Activated CD4-positive, alpha-beta T cell treated with anti-CD3 and anti-CD28 coated beads, Interleukin-2, amount 10 ng/mL, durations not matched to agents 7 days and 5 days (primary cell): ENCODE measurements around the gene WDFY4. TPM values are rescaled to one million over a fixed set of nuclear protein-coding genes. Genes with fewer than 3 reads are reported as not detected.
A peak's percentile ranks its signal among the peaks of the same experiment; 100 is the strongest.

Source experiments
- CTCF ChIA-PET: fragments of 350-600 bp; sonication (Branson Sonifier 250); formaldehyde crosslinking; loops from one replicate; lab custom pipeline; 2021; ENCODE audit warnings: antibody characterized with exemption; lab: Charles Lee
- POLR2A ChIA-PET: fragments of 350-600 bp; sonication (Branson Sonifier 250); formaldehyde crosslinking; loops from one replicate; lab custom pipeline; 2021; ENCODE audit warnings: antibody characterized with exemption; lab: Charles Lee
- DNase-seq: peaks from one replicate; pipeline ENCODE4 v3.0.0-alpha.2; 2020
- H3K27ac Mint-ChIP-seq: one replicate; pipeline ENCODE4 v1.8.0; 2021; ENCODE audit warnings: mild to moderate bottlenecking, moderate library complexity, mixed read lengths
- H3K27me3 Mint-ChIP-seq: one replicate; pipeline ENCODE4 v1.8.0; 2021; ENCODE audit warnings: mixed read lengths
- H3K36me3 Mint-ChIP-seq: one replicate; pipeline ENCODE4 v1.8.0; 2021; ENCODE audit warnings: low read depth, mixed read lengths
- H3K4me1 Mint-ChIP-seq: one replicate; pipeline ENCODE4 v1.8.0; 2021; ENCODE audit warnings: mixed read lengths
- H3K4me3 Mint-ChIP-seq: one replicate; pipeline ENCODE4 v1.8.0; 2021; ENCODE audit warnings: mild to moderate bottlenecking, moderate library complexity, mixed read lengths
- H3K9me3 Mint-ChIP-seq: one replicate; pipeline ENCODE4 v1.8.0; 2021; ENCODE audit warnings: mixed read lengths
- total RNA-seq, 2 experiments: library from RNA; stranded (reverse); gene quantifications; one replicate each; pipeline ENCODE4 v1.2.3, GENCODE V29; 2021

WDFY4 gene
- total RNA-seq, 2 experiments from 2014 or later = 0.37 to 0.40 TPM

DNA sequence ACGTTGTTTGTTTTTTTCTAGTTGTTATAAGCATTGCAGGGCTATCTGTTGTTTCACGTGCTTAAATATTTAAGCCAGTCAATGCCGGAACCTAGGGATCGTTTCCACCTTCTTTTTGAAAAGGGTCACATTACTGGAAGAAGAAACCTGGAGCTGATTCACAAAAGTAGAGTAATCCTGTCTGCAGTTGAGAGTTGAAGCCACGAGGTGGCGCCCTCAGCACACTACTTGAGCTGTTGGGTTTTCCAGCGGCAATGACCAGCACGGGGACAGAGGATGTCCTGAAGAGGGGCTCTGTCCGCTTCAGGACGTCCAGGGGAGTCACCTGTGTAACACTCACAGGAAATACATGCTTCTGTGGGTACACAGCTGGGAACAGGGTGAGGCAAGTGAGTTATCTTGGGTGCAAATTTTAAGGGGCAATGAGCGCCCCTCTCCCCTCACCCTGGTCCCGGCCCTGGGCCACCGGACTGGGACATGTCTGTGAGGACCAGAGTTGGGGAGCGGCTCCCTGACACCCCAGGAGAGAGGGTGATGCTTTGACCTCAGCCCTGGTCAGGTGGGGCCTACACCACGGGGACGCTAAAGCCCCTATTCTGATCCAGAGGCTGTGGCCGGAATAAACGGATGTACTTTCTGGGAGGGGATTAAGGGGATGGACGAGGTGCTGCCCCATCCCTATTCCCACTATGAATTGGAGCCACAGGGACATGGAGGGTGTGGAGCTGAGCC, 26.3 kb upstream of the WDFY4 start:
- DNase-seq = peak; percentile 66
- H3K36me3 Mint-ChIP-seq = no peaks in the 10 kb centered on the region
- ChIA-PET POLR2A (no interaction called here), CTCF (interaction anchor here (0.6 to 3.8 kb wide), 12 partner anchors 11 to 860 kb away, joined by 3 to 33 read pairs (median 4); partner anchors contain the start of gene ARHGAP22)
- no peaks in the 10 kb centered on the region for H3K9me3 Mint-ChIP-seq
- no peak overlapping the region for H3K4me3 Mint-ChIP-seq
- H3K27ac Mint-ChIP-seq = no peak overlapping the region
- H3K4me1 Mint-ChIP-seq = peaks cover 6% of the 10 kb centered on the region
- H3K27me3 Mint-ChIP-seq = peaks cover 20% of the 10 kb centered on the region

DNA sequence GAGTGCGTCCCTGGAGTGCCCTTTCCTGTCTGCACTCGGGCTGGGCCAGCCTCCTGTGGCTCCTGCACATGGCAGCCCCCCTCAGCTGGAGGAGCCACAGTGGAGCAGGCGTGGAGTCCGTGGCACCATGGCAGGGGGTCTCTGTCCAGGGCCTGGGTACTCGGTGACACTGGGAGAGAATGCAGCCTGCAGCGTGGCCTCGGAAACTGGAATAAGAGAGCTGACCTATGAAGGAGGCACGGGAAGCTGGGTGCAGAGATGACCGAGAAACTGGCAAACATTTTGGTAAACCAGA, 25.8 kb upstream of the WDFY4 start:
- ChIA-PET CTCF (interaction anchor here (0.7 to 3.8 kb wide), 7 partner anchors 11 to 853 kb away, joined by 3 to 33 read pairs (median 4); partner anchors contain the start of gene ARHGAP22), POLR2A (no interaction called here)
- Mint-ChIP-seq H3K27me3 (peaks cover 19% of the 10 kb centered on the region), H3K27ac (no peak overlapping the region), H3K4me3 (no peak overlapping the region), H3K4me1 (peaks cover 6% of the 10 kb centered on the region), H3K9me3 (no peaks in the 10 kb centered on the region), H3K36me3 (no peaks in the 10 kb centered on the region)
- DNase-seq = no peak

DNA sequence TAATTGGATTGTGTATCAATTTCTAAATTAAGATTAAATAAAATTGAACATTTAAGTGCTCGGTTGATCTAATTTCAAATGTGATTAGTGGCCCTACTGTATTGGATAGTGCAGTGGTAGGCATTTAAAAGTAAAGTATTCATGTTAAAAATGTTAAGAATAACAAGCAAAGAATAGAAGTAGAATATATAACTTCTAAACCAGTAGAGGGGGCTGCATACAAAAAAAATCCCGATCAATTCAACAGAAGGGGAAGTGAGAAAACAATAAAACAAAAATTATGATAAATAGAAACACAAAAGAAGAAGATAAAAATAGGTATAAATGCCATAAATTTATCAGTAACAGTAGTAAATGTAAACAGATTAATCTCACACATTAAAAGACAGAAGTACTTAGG, 24.9 kb upstream of the WDFY4 start:
- H3K27me3 Mint-ChIP-seq = peaks cover 10% of the 10 kb centered on the region
- POLR2A ChIA-PET = no interaction called here
- peaks cover 6% of the 10 kb centered on the region for H3K4me1 Mint-ChIP-seq
- no peaks in the 10 kb centered on the region for H3K9me3 Mint-ChIP-seq
- CTCF ChIA-PET = no interaction called here
- no peaks in the 10 kb centered on the region for H3K36me3 Mint-ChIP-seq
- no peak for DNase-seq
- no peak overlapping the region for H3K27ac Mint-ChIP-seq
- H3K4me3 Mint-ChIP-seq = no peak overlapping the region

DNA sequence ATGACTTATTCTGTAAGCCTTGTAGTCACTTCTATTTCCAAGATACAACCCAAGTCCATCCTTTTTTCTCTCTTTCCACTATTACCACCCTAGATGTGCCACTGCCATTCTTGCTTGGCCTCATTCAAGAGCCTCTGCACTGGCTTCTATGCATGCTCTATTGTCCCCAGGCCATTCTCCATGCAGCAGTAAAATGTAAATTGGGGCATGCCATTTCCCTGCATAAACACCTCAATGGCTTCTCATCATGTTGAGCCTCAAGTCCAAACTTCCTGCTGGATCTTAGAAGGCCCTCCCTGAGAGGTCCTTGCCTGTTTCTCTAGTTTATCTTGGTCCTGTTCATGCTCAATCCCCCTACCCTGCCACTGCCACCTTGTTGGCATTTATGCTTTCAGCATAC, 23.2 kb upstream of the WDFY4 start:
- peaks cover 7% of the 10 kb centered on the region for H3K27me3 Mint-ChIP-seq
- CTCF ChIA-PET = no interaction called here
- no peak overlapping the region for H3K4me3 Mint-ChIP-seq
- peaks cover 4% of the 10 kb centered on the region for H3K4me1 Mint-ChIP-seq
- POLR2A ChIA-PET = no interaction called here
- no peaks in the 10 kb centered on the region for H3K36me3 Mint-ChIP-seq
- no peaks in the 10 kb centered on the region for H3K9me3 Mint-ChIP-seq
- DNase-seq = no peak
- H3K27ac Mint-ChIP-seq = no peak overlapping the region

DNA sequence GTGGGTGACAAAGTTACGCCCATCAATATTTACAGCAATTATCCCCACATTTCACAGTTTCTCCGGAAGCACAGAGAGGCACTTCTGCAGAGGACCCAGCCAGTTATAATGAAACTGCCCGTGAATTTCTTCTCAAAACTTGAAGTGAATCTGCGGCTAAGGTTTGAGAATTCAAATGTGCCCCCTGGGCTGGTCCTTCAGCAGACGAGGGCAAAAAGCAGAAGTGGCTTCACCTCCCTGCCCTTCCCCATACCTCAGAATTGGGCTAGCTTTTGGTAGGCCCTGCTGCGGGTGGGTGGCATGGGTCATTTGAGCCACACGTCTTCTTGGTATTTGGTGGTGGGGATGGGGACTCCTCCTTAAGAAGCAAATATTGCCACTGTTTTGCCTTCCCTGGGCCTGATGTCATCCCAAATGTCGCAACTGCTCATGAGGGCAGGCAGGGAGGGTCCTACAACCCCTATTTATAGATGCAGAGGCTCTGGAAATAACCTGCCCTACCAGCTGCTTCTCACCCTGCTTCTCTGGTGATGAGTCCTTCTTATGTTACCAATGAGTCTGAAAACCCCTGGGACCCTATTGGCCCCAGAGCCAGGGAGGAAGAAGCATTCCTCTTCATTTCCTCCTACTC, 16.6 kb upstream of the WDFY4 start:
- H3K4me1 Mint-ChIP-seq = no peaks in the 10 kb centered on the region
- H3K9me3 Mint-ChIP-seq = no peaks in the 10 kb centered on the region
- no peak overlapping the region for H3K4me3 Mint-ChIP-seq
- ChIA-PET POLR2A (no interaction called here), CTCF (no interaction called here)
- H3K27ac Mint-ChIP-seq = no peak overlapping the region
- no peak for DNase-seq
- no peaks in the 10 kb centered on the region for H3K36me3 Mint-ChIP-seq
- H3K27me3 Mint-ChIP-seq = no peaks in the 10 kb centered on the region

DNA sequence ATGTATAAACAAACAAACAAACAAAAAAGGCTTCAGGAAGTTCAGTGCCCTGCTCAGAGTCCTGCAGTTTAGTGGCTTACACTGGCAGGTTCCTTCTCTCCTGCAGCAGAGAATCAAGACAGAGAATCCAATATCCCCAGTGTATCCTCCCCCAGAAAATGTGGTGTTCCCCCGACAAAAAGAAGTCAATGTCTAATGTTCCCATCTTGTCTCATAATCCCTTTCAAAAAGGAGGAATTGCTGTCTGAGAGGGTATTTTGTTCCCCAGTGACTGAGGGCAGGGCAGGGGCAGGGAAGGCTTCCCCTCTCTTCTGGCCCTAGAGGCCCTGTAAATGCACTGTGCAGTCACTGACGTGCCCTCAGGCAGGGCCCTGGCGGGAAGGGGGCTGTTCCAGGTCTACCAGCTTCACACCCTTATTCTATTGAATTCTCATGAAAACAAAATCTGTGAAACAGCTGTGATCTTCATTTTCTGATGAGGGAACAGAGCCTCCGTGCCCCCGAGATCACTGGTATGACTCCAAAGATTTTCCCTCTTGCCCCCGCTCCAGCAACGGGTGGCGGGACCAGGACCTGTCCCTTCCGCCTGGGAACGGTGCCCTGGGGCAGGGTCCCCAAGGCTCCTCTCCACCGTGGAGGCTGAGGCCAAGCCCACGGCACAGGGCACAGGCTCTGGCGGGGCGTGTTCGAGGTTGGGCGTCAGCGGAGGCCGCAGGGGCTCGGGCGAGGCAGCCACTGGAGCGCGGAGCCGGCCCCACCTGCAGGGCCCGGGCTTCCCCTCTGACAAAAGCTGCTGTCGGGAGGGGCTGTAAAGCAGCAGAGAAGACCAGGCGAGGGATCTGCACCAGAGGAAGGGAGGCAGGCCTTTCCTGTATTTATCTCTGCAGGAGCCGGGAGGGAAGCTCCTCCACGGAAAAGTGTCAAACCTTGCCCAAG, 13.4 kb upstream of the WDFY4 start:
- CTCF ChIA-PET = no interaction called here
- H3K4me1 Mint-ChIP-seq = no peaks in the 10 kb centered on the region
- H3K4me3 Mint-ChIP-seq = no peak overlapping the region
- no peak overlapping the region for H3K27ac Mint-ChIP-seq
- H3K27me3 Mint-ChIP-seq = no peaks in the 10 kb centered on the region
- POLR2A ChIA-PET = no interaction called here
- H3K36me3 Mint-ChIP-seq = no peaks in the 10 kb centered on the region
- no peak for DNase-seq
- no peaks in the 10 kb centered on the region for H3K9me3 Mint-ChIP-seq

DNA sequence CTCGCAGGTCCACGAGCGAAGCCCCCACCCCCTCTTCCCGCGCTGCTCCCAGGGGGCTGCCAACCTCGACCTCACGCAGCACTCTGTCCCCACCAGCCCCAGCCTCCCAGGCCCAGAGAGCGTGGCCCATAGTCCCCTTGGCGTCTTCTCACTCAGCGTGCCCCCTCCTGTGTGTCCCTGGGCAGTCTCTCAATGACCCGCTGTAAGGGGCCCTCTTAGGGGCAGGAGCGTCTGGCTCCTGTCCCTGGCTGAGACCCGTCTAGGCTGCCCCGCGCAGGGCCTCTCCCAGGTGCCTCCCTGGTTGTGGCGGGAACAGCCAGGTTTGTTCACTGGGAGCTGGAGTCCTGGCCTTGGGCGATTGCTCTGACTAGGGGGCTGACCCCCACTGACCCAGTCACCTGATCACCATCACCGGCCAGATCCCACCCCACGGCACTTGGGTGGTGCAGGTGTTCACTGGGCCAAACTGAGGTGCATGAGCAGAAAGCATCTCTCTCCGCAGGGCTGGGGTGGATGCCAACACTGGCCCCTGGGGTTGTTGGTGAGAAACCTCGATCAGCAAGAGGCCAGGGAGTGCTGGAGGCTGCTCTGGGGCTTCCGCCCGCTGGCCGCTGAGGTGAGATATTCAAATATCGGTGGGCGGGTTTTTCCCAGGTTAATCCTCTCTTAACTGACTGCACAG, 12.6 kb upstream of the WDFY4 start:
- Mint-ChIP-seq H3K4me1 (no peaks in the 10 kb centered on the region), H3K27me3 (no peaks in the 10 kb centered on the region), H3K27ac (no peak overlapping the region), H3K4me3 (no peak overlapping the region), H3K36me3 (no peaks in the 10 kb centered on the region), H3K9me3 (no peaks in the 10 kb centered on the region)
- CTCF ChIA-PET = no interaction called here
- POLR2A ChIA-PET = no interaction called here
- DNase-seq = no peak

DNA sequence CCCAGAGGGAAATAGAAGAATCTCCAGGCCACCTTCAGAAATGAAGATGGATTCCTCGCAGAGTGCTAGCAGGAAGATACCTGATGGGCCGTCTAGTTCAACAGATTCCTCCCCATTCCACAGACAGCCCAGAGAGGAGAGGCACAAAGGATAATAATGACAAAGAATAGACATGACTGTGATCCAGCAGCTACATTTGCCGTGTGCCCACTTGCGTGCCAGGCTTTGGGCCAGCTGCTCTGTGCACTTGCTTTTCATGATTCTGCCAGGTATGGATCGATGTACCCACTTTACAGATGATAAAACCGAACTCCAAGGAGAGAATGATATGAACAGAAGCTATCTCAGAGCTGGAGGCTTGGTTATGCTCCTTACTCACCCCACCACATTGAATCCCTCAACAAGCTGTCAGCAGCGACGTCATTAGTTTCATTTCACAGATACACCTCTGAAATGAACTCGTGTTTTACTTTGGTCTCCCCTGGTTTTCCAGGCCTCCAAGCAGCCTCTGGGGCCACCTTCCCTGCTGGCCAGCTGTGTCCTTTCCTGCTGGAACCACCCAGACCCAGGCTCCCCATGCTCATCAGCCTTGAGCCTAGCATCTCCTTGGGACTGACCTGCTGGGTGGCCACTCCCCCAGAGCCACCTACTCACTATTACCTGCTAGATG, 11.9 kb upstream of the WDFY4 start:
- DNase-seq = no peak
- Mint-ChIP-seq H3K27me3 (no peaks in the 10 kb centered on the region), H3K27ac (no peak overlapping the region), H3K4me1 (no peaks in the 10 kb centered on the region), H3K36me3 (no peaks in the 10 kb centered on the region), H3K9me3 (peaks cover 4% of the 10 kb centered on the region), H3K4me3 (no peak overlapping the region)
- POLR2A ChIA-PET = no interaction called here
- CTCF ChIA-PET = no interaction called here

DNA sequence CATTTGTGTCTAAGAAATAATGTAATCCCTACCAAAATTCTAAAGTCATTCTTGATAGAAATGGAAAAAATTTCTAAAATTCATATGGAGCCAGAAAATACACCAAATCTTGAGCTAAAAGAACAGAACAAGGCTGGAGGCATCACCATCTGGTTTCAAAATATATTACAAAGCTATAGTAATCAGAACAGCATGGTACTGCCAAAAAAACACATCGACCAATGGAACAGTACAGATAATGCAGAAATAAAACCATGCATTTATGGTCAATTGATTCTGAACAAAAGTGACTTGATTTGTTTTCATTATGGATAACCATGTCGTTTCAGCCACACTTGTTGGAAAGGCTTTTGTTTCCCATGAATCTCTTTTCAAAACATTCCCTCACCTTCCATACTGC, 7.0 kb upstream of the WDFY4 start:
- DNase-seq = no peak
- H3K27me3 Mint-ChIP-seq = no peaks in the 10 kb centered on the region
- ChIA-PET POLR2A (interaction anchor here (0.6 kb wide), 1 partner anchor 51 kb away, joined by 3 read pairs; no protein-coding TSS in a partner anchor), CTCF (no interaction called here)
- H3K36me3 Mint-ChIP-seq = no peaks in the 10 kb centered on the region
- H3K4me1 Mint-ChIP-seq = no peaks in the 10 kb centered on the region
- H3K9me3 Mint-ChIP-seq = peaks cover 4% of the 10 kb centered on the region
- H3K27ac Mint-ChIP-seq = no peak overlapping the region
- H3K4me3 Mint-ChIP-seq = no peak overlapping the region

DNA sequence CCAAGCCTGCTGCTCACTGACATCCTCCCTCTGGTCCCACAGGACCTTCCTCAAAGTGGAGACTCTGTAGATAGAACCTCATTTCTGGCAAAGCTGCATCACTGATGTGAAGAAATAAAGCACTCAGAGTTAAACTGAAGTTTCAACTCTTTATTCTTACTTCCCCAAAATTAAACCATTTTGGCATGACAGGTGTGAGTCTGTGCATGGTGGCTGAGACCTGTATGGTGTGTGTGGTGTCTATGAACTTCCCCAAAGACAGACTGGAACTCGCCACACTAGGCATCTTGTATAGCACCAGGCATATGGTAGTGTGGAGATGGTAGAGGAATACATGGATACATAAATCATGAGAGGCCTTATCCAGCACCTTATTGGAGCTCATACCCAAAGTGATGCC, 6.6 kb upstream of the WDFY4 start:
- Mint-ChIP-seq H3K4me3 (no peak overlapping the region), H3K4me1 (no peaks in the 10 kb centered on the region), H3K9me3 (peaks cover 4% of the 10 kb centered on the region), H3K27me3 (no peaks in the 10 kb centered on the region), H3K36me3 (no peaks in the 10 kb centered on the region), H3K27ac (no peak overlapping the region)
- ChIA-PET CTCF (no interaction called here), POLR2A (interaction anchor here (0.6 kb wide), 1 partner anchor 50 kb away, joined by 3 read pairs; no protein-coding TSS in a partner anchor)
- no peak for DNase-seq

DNA sequence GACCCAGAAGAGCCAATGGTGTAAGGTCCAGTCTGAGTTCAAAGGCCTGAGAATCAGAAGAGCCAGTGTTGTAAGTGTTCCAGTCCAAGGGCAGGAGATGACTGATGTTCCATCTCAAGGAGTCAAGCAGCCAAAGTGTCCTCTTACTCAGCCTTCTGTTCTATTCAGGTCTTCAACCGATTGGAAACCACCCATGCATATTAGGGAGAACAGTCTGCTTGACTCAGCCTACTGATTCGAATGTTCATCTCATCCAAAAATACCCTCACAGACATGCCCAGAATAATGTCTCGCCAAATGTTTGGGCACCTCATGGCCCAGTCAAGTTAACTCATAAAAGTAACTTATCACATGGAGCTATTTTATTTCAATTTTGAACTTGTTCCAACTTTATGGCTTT, 2.9 kb upstream of the WDFY4 start:
- POLR2A ChIA-PET = no interaction called here
- CTCF ChIA-PET = no interaction called here
- Mint-ChIP-seq H3K36me3 (no peaks in the 10 kb centered on the region), H3K4me3 (no peak overlapping the region), H3K4me1 (no peaks in the 10 kb centered on the region), H3K9me3 (peaks cover 4% of the 10 kb centered on the region), H3K27ac (no peak overlapping the region), H3K27me3 (no peaks in the 10 kb centered on the region)
- DNase-seq = no peak

DNA sequence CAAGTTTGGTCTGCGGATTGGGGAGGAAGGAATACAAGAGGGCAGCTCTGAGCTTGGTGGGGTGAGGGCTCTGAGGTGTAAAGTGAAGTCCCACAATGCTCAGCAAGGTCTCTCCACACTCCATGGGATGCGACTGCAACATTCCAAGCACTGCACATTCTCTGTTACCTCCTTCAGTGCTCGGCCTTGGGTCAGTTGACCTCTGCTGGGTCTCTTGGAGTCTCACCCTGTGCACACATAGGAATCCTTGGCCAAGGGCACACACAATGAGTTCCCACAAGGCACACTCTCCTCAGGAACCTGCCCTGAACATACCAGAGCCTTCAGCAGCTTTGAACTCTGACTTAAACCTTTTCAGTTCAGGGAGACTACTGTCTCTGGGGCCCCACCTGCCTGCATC, 2.4 kb upstream of the WDFY4 start:
- Mint-ChIP-seq H3K36me3 (no peaks in the 10 kb centered on the region), H3K9me3 (peaks cover 2% of the 10 kb centered on the region), H3K27ac (no peak overlapping the region), H3K4me3 (no peak overlapping the region), H3K4me1 (no peaks in the 10 kb centered on the region), H3K27me3 (no peaks in the 10 kb centered on the region)
- ChIA-PET POLR2A (no interaction called here), CTCF (no interaction called here)
- no peak for DNase-seq
